HepG2 (cell line): Measurements from ENCODE around the gene DNAJC9. TPM values are rescaled to one million over a fixed set of nuclear protein-coding genes. Genes with fewer than 3 reads are reported as not detected.

ENCODE experiments used
- AGO1 ChIP-seq: fragments of 200-400 bp; formaldehyde crosslinking; IDR thresholded peaks from 2 replicates; pipeline ENCODE4 v1.6.1; 2017; ENCODE audit warnings: mild to moderate bottlenecking, low read depth, low read length, moderate library complexity; ENCODE audit not compliant: poor library complexity, severe bottlenecking
- ATF7-NPFF ChIP-seq: sonication (generic); formaldehyde crosslinking; IDR thresholded peaks from 2 replicates; pipeline ENCODE4 v1.8.1; 2023; ENCODE audit warnings: mild to moderate bottlenecking, low read depth, missing genetic modification reagents, moderate library complexity
- ELF4 ChIP-seq: sonication (generic); formaldehyde crosslinking; IDR thresholded peaks from 2 replicates; pipeline ENCODE4 v1.5.0; 2020; ENCODE audit warnings: missing genetic modification reagents, mild to moderate bottlenecking, moderate library complexity, borderline replicate concordance
- ERF ChIP-seq: IDR thresholded peaks from 2 replicates; pipeline ENCODE4 v1.6.1; 2018; ENCODE audit warnings: missing biosample characterization, missing genetic modification reagents
- FOXJ3 ChIP-seq: sonication (generic); formaldehyde crosslinking; IDR thresholded peaks from 2 replicates; pipeline ENCODE4 v1.4.0; 2020; ENCODE audit warnings: missing genetic modification reagents, mild to moderate bottlenecking, borderline replicate concordance
- FOXK2 ChIP-seq: fragments of 450-650 bp; IDR thresholded peaks from 2 replicates; pipeline ENCODE4 v1.6.1; 2016
- GTF3A ChIP-seq: sonication (generic); formaldehyde crosslinking; conservative IDR thresholded peaks from 2 replicates; pipeline ENCODE4 v1.4.0; 2020; ENCODE audit warnings: mild to moderate bottlenecking, missing genetic modification reagents
- MBD4 ChIP-seq: IDR thresholded peaks from 2 replicates; pipeline ENCODE4 v1.6.1; 2012; ENCODE audit warnings: low read length, inconsistent platforms, borderline replicate concordance
- NCOR1 ChIP-seq: fragments of 200-600 bp; sonication (generic); IDR thresholded peaks from 2 replicates; pipeline ENCODE4 v1.7.0; 2017; ENCODE audit warnings: antibody characterized with exemption, low read length, borderline replicate concordance
- NR2C2 ChIP-seq: sonication (generic); formaldehyde crosslinking; IDR thresholded peaks from 2 replicates; pipeline ENCODE4 v1.4.0; 2020; ENCODE audit warnings: missing genetic modification reagents, mild to moderate bottlenecking, moderate library complexity, borderline replicate concordance
- PRMT3 ChIP-seq: sonication (generic); formaldehyde crosslinking; IDR thresholded peaks from 2 replicates; pipeline ENCODE4 v1.8.1; 2022; ENCODE audit warnings: low read depth, mild to moderate bottlenecking, moderate library complexity, missing genetic modification reagents, borderline replicate concordance
- SIN3A ChIP-seq: IDR thresholded peaks from 2 replicates; pipeline ENCODE4 v1.6.1; 2011; ENCODE audit warnings: low read depth, mild to moderate bottlenecking, control low read depth, low read length, borderline replicate concordance
- TBX3 ChIP-seq: fragments of 450-650 bp; IDR thresholded peaks from 2 replicates; pipeline ENCODE4 v1.6.1; 2017; ENCODE audit warnings: antibody characterized with exemption, mild to moderate bottlenecking, inconsistent platforms, borderline replicate concordance
- ZFP82 ChIP-seq: sonication (generic); formaldehyde crosslinking; IDR thresholded peaks from 2 replicates; pipeline ENCODE4 v1.5.1; 2020; ENCODE audit warnings: mild to moderate bottlenecking, missing genetic modification reagents, borderline replicate concordance
- ZNF263 ChIP-seq: sonication (generic); formaldehyde crosslinking; IDR thresholded peaks from 2 replicates; pipeline ENCODE4 v1.4.0; 2020; ENCODE audit warnings: missing genetic modification reagents
- ZNF331 ChIP-seq: sonication (generic); formaldehyde crosslinking; IDR thresholded peaks from 2 replicates; pipeline ENCODE4 v1.4.0; 2020; ENCODE audit warnings: missing genetic modification reagents
- ZNF446 ChIP-seq: sonication (generic); formaldehyde crosslinking; IDR thresholded peaks from 2 replicates; pipeline ENCODE4 v1.5.0; 2020; ENCODE audit warnings: mild to moderate bottlenecking, missing genetic modification reagents
- ZNF720 ChIP-seq: sonication (generic); formaldehyde crosslinking; IDR thresholded peaks from 2 replicates; pipeline ENCODE4 v1.4.0; 2020; ENCODE audit warnings: missing genetic modification reagents
- ZNF766 ChIP-seq: sonication (generic); formaldehyde crosslinking; IDR thresholded peaks from 2 replicates; pipeline ENCODE4 v1.5.0; 2020; ENCODE audit warnings: missing genetic modification reagents, borderline replicate concordance
- ZNF850 ChIP-seq: sonication (generic); formaldehyde crosslinking; conservative IDR thresholded peaks from 2 replicates; pipeline ENCODE4 v1.9.0; 2021; ENCODE audit warnings: mild to moderate bottlenecking, missing genetic modification reagents
- ZSCAN29 ChIP-seq: sonication (generic); formaldehyde crosslinking; conservative IDR thresholded peaks from 2 replicates; pipeline ENCODE4 v1.4.0; 2020; ENCODE audit warnings: mild to moderate bottlenecking, missing genetic modification reagents
- polyA plus RNA-seq, 8 experiments: library from polyadenylated mRNA; depleted of rRNA in 3 of 8; stranded (reverse) in 7 of 8; unstranded in 1 of 8; fragments of >200 nt; fragmentation: Illumina TruSeq in 4 of 8; extraction: Trizol in 4 of 8; gene quantifications; 2 replicates each; pipeline versions ENCODE4 v1.2.1 to v1.2.3, GENCODE V29; 2011 to 2016; ENCODE audit warnings: low read depth in 4 of 8, missing spikeins in 1 of 8, mixed read lengths in 1 of 8; ENCODE audit not compliant: insufficient read depth in 1 of 8
- total RNA-seq, 5 experiments: library from RNA; depleted of rRNA; stranded (reverse); fragments of >200 nt; fragmentation: Illumina TruSeq; extraction: Trizol; gene quantifications; 2 replicates each; pipeline ENCODE4 v1.2.3, GENCODE V29; 2016; ENCODE audit warnings: low read depth in 1 of 5
- TF ChIP-seq, protein P1 (sequence below): sonication (generic); formaldehyde crosslinking; IDR thresholded peaks from 2 replicates; pipeline ENCODE4 v1.5.1; 2020; ENCODE audit warnings: mild to moderate bottlenecking, missing genetic modification reagents
- TF ChIP-seq, protein P2 (sequence below): sonication (generic); formaldehyde crosslinking; IDR thresholded peaks from 2 replicates; pipeline ENCODE4 v1.4.0; 2020; ENCODE audit warnings: missing genetic modification reagents
- TF ChIP-seq, protein P3 (sequence below): sonication (generic); formaldehyde crosslinking; IDR thresholded peaks from 2 replicates; pipeline ENCODE4 v1.4.0; 2020; ENCODE audit warnings: missing genetic modification reagents

DNAJC9 gene
- total and polyA plus RNA-seq, 2 of the 13 experiments (the other 11 are each of a cell fraction or from before 2014, with no cell fraction given): 15.9 to 60.3 TPM

DNA sequence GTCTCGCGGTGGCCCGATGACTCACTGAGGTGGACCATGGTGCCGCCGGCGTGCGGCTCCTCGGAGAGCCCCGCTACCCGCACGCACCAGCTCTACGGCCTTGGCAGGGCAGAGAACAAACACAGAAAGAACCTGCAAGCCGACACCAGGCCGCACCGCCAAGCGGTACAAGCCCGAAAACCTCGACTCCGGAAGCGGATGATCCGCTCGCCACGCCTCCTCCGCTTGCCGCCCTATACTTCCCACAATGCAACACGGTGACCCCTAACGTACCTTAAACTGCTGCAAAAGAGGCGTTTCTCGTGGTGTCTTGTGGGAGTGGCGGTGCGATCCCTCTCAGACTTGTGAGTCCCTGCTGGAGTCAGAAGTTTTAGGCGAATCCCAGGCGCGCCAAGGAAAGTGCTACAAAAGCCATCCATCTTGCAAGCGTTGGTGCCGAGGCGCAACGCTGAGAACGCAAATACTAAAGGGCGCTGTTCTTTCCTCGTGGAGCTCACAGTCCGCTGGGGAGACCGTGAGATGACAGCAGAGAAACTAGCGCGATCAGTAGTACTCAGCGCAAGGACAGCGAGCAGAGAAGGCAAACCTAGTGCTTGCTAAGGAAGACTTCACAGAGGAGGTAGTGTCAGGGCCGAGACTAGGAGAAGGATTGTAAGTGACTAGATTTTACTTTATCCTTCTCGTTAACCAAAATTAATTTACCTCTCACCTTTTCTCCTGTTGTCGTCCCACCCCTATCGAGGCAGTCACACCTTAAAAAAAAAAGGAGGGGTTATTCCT, 5.6 kb upstream of the DNAJC9 start, which contains the start of gene MRPS16 (continued):
- peak; percentile 76 for TF ChIP-seq ATF7-NPFF (CRISPR knock-in tag)
- TF ChIP-seq ZNF446 (CRISPR knock-in tag): peak; percentile 85
- TF ChIP-seq SIN3A: peak; percentile 96
- peak; percentile 86 for TF ChIP-seq ZNF331 (CRISPR knock-in tag)
- no peak for TF ChIP-seq AGO1
- peak; percentile 99 for TF ChIP-seq NR2C2 (CRISPR knock-in tag)
- TF ChIP-seq, protein P1, sequence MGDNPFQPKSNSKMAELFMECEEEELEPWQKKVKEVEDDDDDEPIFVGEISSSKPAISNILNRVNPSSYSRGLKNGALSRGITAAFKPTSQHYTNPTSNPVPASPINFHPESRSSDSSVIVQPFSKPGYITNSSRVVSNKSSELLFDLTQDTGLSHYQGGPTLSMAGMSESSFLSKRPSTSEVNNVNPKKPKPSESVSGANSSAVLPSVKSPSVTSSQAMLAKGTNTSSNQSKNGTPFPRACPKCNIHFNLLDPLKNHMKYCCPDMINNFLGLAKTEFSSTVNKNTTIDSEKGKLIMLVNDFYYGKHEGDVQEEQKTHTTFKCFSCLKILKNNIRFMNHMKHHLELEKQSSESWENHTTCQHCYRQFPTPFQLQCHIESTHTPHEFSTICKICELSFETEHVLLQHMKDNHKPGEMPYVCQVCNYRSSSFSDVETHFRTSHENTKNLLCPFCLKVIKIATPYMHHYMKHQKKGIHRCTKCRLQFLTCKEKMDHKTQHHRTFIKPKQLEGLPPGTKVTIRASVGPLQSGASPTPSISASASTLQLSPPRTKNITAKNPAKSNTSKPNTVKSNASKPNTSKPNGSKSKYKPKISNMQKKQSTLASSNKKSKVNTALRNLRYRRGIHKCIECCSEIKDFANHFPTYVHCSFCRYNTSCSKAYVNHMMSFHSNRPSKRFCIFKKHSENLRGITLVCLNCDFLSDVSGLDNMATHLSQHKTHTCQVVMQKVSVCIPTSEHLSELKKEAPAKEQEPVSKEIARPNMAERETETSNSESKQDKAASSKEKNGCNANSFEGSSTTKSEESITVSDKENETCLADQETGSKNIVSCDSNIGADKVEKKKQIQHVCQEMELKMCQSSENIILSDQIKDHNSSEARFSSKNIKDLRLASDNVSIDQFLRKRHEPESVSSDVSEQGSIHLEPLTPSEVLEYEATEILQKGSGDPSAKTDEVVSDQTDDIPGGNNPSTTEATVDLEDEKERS (CRISPR knock-in tag): peak; percentile 35; the same call in 1 of the 2 replicates
- TF ChIP-seq TBX3: peak; percentile 26; the same call in 1 of the 2 replicates
- no peak for TF ChIP-seq ZNF263 (CRISPR knock-in tag)
- TF ChIP-seq FOXJ3 (CRISPR knock-in tag): no peak
- peak; percentile 27; the same call in 1 of the 2 replicates for TF ChIP-seq FOXK2
- no peak; the same call in 1 of the 2 replicates for TF ChIP-seq GTF3A (CRISPR knock-in tag)
- peak; percentile 75; the same call in 1 of the 2 replicates for TF ChIP-seq PRMT3
- TF ChIP-seq ZNF850 (CRISPR knock-in tag): 0 out of 2 replicates have a peak, but pooled peaks have one; percentile 37
- peak; percentile 93; the same call in 1 of the 2 replicates for TF ChIP-seq ERF (CRISPR knock-in tag)
- TF ChIP-seq MBD4: no peak
- no peak for TF ChIP-seq ZNF766 (CRISPR knock-in tag)
- TF ChIP-seq ZSCAN29: no peak; the same call in 1 of the 2 replicates
- TF ChIP-seq NCOR1: no peak
- TF ChIP-seq ZFP82 (CRISPR knock-in tag): peak; percentile 47; the same call in 1 of the 2 replicates
- peak; percentile 65; the same call in 1 of the 2 replicates for TF ChIP-seq ELF4 (CRISPR knock-in tag)
- TF ChIP-seq, protein P2, sequence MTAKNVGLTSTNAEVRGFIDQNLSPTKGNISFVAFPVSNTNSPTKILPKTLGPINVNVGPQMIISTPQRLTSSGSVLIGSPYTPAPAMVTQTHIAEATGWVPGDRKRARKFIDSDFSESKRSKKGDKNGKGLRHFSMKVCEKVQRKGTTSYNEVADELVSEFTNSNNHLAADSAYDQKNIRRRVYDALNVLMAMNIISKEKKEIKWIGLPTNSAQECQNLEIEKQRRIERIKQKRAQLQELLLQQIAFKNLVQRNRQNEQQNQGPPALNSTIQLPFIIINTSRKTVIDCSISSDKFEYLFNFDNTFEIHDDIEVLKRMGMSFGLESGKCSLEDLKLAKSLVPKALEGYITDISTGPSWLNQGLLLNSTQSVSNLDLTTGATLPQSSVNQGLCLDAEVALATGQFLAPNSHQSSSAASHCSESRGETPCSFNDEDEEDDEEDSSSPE (CRISPR knock-in tag): peak; percentile 95
- no peak for TF ChIP-seq ZNF720 (CRISPR knock-in tag)
- TF ChIP-seq, protein P3, sequence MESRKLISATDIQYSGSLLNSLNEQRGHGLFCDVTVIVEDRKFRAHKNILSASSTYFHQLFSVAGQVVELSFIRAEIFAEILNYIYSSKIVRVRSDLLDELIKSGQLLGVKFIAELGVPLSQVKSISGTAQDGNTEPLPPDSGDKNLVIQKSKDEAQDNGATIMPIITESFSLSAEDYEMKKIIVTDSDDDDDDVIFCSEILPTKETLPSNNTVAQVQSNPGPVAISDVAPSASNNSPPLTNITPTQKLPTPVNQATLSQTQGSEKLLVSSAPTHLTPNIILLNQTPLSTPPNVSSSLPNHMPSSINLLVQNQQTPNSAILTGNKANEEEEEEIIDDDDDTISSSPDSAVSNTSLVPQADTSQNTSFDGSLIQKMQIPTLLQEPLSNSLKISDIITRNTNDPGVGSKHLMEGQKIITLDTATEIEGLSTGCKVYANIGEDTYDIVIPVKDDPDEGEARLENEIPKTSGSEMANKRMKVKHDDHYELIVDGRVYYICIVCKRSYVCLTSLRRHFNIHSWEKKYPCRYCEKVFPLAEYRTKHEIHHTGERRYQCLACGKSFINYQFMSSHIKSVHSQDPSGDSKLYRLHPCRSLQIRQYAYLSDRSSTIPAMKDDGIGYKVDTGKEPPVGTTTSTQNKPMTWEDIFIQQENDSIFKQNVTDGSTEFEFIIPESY (CRISPR knock-in tag): no peak
